HepG2 (cell line): Measurements from ENCODE around the gene ARFGEF3. TPM values are rescaled to one million over a fixed set of nuclear protein-coding genes. Genes with fewer than 3 reads are reported as not detected.
A peak's percentile ranks its signal among the peaks of the same experiment; 100 is the strongest.

Source experiments
- ATAC-seq: fragments of 200-7000 bp; cut with Tn5 transposase; 3 replicates; pipeline ENCODE4 v1.9.1; 2020; ENCODE audit warnings: mild to moderate bottlenecking, moderate library complexity
- BruUV-seq: library from RNA; stranded (reverse); fragments of 400-500 nt; replicated peaks from 2 replicates; lab custom pipeline; 2021; lab: Mats Ljungman, UMichigan
- CTCF ChIA-PET: fragments of 300-600 bp; formaldehyde crosslinking; extraction: SDS; loops from one replicate; lab custom pipeline; 2021; ENCODE audit warnings: low total read pairs, inconsistent platforms, low intra/inter-chr PET ratio; lab: Yijun Ruan, JAX
- POLR2A ChIA-PET: fragments of 350-600 bp; sonication (Branson Sonifier 250); formaldehyde crosslinking; loops from one replicate; lab custom pipeline; 2020; ENCODE audit warnings: antibody characterized with exemption, inconsistent platforms; lab: Yijun Ruan, JAX
- DNase-seq: peaks from one replicate; pipeline ENCODE4 v3.0.0-alpha.2; 2015; ENCODE audit warnings: low spot score
- FAIRE-seq: peaks from 3 replicates; lab custom pipeline; 2011; peaks lifted over from hg19 to GRCh38; lab: Jason Lieb, UNC
- H2AFZ ChIP-seq: one replicate; pipeline ENCODE4 v1.6.1; 2011; ENCODE audit warnings: low read length, inconsistent platforms
- H3K27ac ChIP-seq: fragments of 300-600 bp; 3 replicates; pipeline ENCODE4 v1.8.0; 2011; ENCODE audit warnings: mixed run types, mild to moderate bottlenecking, mixed read lengths, low read length, inconsistent platforms; ENCODE audit not compliant: insufficient read depth; ENCODE audit errors: extremely low read length
- H3K27me3 ChIP-seq, 2 experiments: fragments of 200-600 bp in 1 of 2; 2 replicates in 1 of 2; 3 replicates in 1 of 2; pipeline versions ENCODE4 v1.6.0 to v1.8.0; 2011; ENCODE audit warnings: low read length in 2 of 2, mild to moderate bottlenecking in 2 of 2, moderate library complexity in 2 of 2, inconsistent platforms in 1 of 2; ENCODE audit not compliant: insufficient read depth in 2 of 2, control insufficient read depth in 1 of 2
- H3K36me3 ChIP-seq, 2 experiments: fragments of 200-600 bp in 1 of 2; replicated peaks in 1 of 2; 2 replicates in 1 of 2; 3 replicates in 1 of 2; pipeline versions ENCODE4 v1.5.1 to v1.8.0; 2011; ENCODE audit warnings: low read length in 2 of 2, inconsistent platforms in 1 of 2; ENCODE audit not compliant: insufficient read depth in 2 of 2, control insufficient read depth in 1 of 2
- H3K4me1 ChIP-seq: 2 replicates; pipeline ENCODE4 v1.5.1; 2012; ENCODE audit warnings: low read length, inconsistent platforms; ENCODE audit not compliant: insufficient read depth
- H3K4me2 ChIP-seq: 2 replicates; pipeline ENCODE4 v1.6.0; 2011; ENCODE audit warnings: low read depth, low read length, inconsistent platforms
- H3K4me3 ChIP-seq, 3 experiments: fragments of 200-600 bp in 1 of 3; sonication (generic), shearing (Covaris generic) in 1 of 3; replicated peaks in 1 of 3; 2 replicates each; pipeline ENCODE4 v1.5.1; 2011 to 2016; ENCODE audit warnings: low read length in 3 of 3, inconsistent platforms in 2 of 3, low read depth in 2 of 3, mild to moderate bottlenecking in 2 of 3, control low read depth in 1 of 3, mixed read lengths in 1 of 3; ENCODE audit not compliant: insufficient read depth in 1 of 3
- H3K79me2 ChIP-seq: one replicate; pipeline ENCODE4 v1.6.1; 2011; ENCODE audit warnings: low read length, inconsistent platforms; ENCODE audit not compliant: insufficient read depth
- H3K9ac ChIP-seq: 2 replicates; pipeline ENCODE4 v1.6.0; 2011; ENCODE audit warnings: mild to moderate bottlenecking, low read depth, low read length, inconsistent platforms; ENCODE audit not compliant: insufficient read depth
- H3K9me3 ChIP-seq: 2 replicates; pipeline ENCODE4 v1.5.1; 2012; ENCODE audit warnings: mild to moderate bottlenecking, low read length
- H4K20me1 ChIP-seq: 2 replicates; pipeline ENCODE4 v1.6.0; 2011; ENCODE audit warnings: inconsistent platforms, mild to moderate bottlenecking, low read length, moderate library complexity; ENCODE audit not compliant: insufficient read depth
- ATF7-NPFF ChIP-seq: sonication (generic); formaldehyde crosslinking; IDR thresholded peaks from 2 replicates; pipeline ENCODE4 v1.8.1; 2023; ENCODE audit warnings: mild to moderate bottlenecking, low read depth, missing genetic modification reagents, moderate library complexity
- CHD4 ChIP-seq: fragments of 200-600 bp; sonication (generic); IDR thresholded peaks from 2 replicates; pipeline ENCODE4 v1.7.0; 2017; ENCODE audit warnings: mild to moderate bottlenecking, low read length, borderline replicate concordance
- GATAD1 ChIP-seq: IDR thresholded peaks from 2 replicates; pipeline ENCODE4 v1.6.1; 2016; ENCODE audit warnings: missing genetic modification reagents, missing compliant biosample characterization
- ISX ChIP-seq: sonication (generic); formaldehyde crosslinking; conservative IDR thresholded peaks from 2 replicates; pipeline ENCODE4 v1.5.0; 2020; ENCODE audit warnings: missing genetic modification reagents
- MAFF ChIP-seq: IDR thresholded peaks from 2 replicates; pipeline ENCODE4 v1.6.1; 2011; ENCODE audit warnings: low read depth, low read length, improper control_type of control experiment
- MTA1 ChIP-seq: sonication (generic); formaldehyde crosslinking; IDR thresholded peaks from 2 replicates; pipeline ENCODE4 v1.4.0; 2020; ENCODE audit warnings: missing genetic modification reagents, mild to moderate bottlenecking, borderline replicate concordance
- SOX13 ChIP-seq, 3 experiments: fragments of 450-650 bp in 1 of 3; sonication (generic) in 1 of 3; formaldehyde crosslinking in 1 of 3; IDR thresholded peaks in 2 of 3; conservative IDR thresholded peaks in 1 of 3; 2 replicates each; pipeline versions ENCODE4 v1.5.0 to v1.6.1; 2016 to 2020; ENCODE audit warnings: antibody characterized with exemption in 1 of 3, mild to moderate bottlenecking in 1 of 3, missing compliant biosample characterization in 1 of 3, missing genetic modification reagents in 1 of 3, moderate library complexity in 1 of 3
- TERF1 ChIP-seq: sonication (generic); formaldehyde crosslinking; IDR thresholded peaks from 2 replicates; pipeline ENCODE4 v1.8.0; 2022; ENCODE audit warnings: mild to moderate bottlenecking, missing genetic modification reagents, moderate library complexity
- ZBTB21 ChIP-seq: sonication (generic); formaldehyde crosslinking; IDR thresholded peaks from 2 replicates; pipeline ENCODE4 v1.4.0; 2020; ENCODE audit warnings: missing genetic modification reagents
- ZNF224 ChIP-seq: sonication (generic); formaldehyde crosslinking; IDR thresholded peaks from 2 replicates; pipeline ENCODE4 v1.5.0; 2020; ENCODE audit warnings: mild to moderate bottlenecking, missing genetic modification reagents
- ZNF230 ChIP-seq: sonication (generic); formaldehyde crosslinking; IDR thresholded peaks from 2 replicates; pipeline ENCODE4 v1.4.0; 2020; ENCODE audit warnings: mild to moderate bottlenecking, missing genetic modification reagents
- ZNF549 ChIP-seq: sonication (generic); formaldehyde crosslinking; IDR thresholded peaks from 2 replicates; pipeline ENCODE4 v1.5.0; 2020; ENCODE audit warnings: missing genetic modification reagents
- WGBS: methylation state at CpG from one replicate; pipeline ENCODE4 v1.1.6; 2017; ENCODE audit warnings: low lambda C conversion rate; 5-methylcytosine and 5-hydroxymethylcytosine counted together
- in situ Hi-C: cut with HindIII; loops from 2 replicates; pipeline ENCODE4 v1.10.0; 2017; ENCODE audit warnings: low pct_unique_long_range_greater_than_20kb; ENCODE audit not compliant: extremely low pct_ligation_motif_present
- intact Hi-C: fragments of 100-400 bp; cut with micrococcal nuclease; formaldehyde crosslinking; loops from one replicate; pipeline ENCODE4 v1.10.0; 2022; ENCODE audit not compliant: unreplicated experiment
- polyA plus RNA-seq, 8 experiments: library from polyadenylated mRNA; depleted of rRNA in 3 of 8; stranded (reverse) in 7 of 8; unstranded in 1 of 8; fragments of >200 nt; fragmentation: Illumina TruSeq in 4 of 8; extraction: Trizol in 4 of 8; gene quantifications; 2 replicates each; pipeline versions ENCODE4 v1.2.1 to v1.2.3, GENCODE V29; 2011 to 2016; ENCODE audit warnings: low read depth in 4 of 8, missing spikeins in 1 of 8, mixed read lengths in 1 of 8; ENCODE audit not compliant: insufficient read depth in 1 of 8
- total RNA-seq, 5 experiments: library from RNA; depleted of rRNA; stranded (reverse); fragments of >200 nt; fragmentation: Illumina TruSeq; extraction: Trizol; gene quantifications; 2 replicates each; pipeline ENCODE4 v1.2.3, GENCODE V29; 2016; ENCODE audit warnings: low read depth in 1 of 5

Gene ARFGEF3
- total and polyA plus RNA-seq, 2 of the 13 experiments (the other 11 are each of a cell fraction or from before 2014, with no cell fraction given), result 0.60 to 2.6 TPM

- TF ChIP-seq MAFF (peak; percentile 81), ATF7-NPFF (CRISPR knock-in tag) (no peak), SOX13 (IDR thresholded peaks at IDR 0.05) (no peak), SOX13 (CRISPR knock-in tag; conservative IDR thresholded peaks at IDR 0.05 in 1 of 2, IDR thresholded peaks at IDR 0.05 in 1 of 2) (no peak), TERF1 (CRISPR knock-in tag) (no peak), ZBTB21 (CRISPR knock-in tag) (no peak)
These were observed 138.7 kb downstream of the ARFGEF3 start (continued) for GRCh38 chr6:138300469-138300868.

- Histone ChIP-seq H3K4me2 (no peak overlapping the region), H3K9me3 (no peaks in the 10 kb centered on the region), H4K20me1 (no peaks in the 10 kb centered on the region), H3K79me2 (no peaks in the 10 kb centered on the region), H3K9ac (no peak overlapping the region)
- no peak for FAIRE-seq
- WGBS, result 60% methylated on average over 2 of the region's 2 CpGs
- CTCF ChIA-PET, result no interaction called here
- TF ChIP-seq ISX (CRISPR knock-in tag) (no peak), GATAD1 (no peak), ZNF230 (no peak), CHD4 (no peak), ZNF224 (CRISPR knock-in tag) (no peak), ZNF549 (CRISPR knock-in tag) (no peak), MTA1 (no peak)
- TF ChIP-seq, all 625 proteins: peak for 0
- Histone ChIP-seq H3K4me3 (no peak overlapping the region), H2AFZ (no peak overlapping the region), H3K36me3 (no peaks in the 10 kb centered on the region), H3K27ac (no peak overlapping the region), H3K27me3 (no peaks in the 10 kb centered on the region), H3K4me1 (peaks cover 16% of the 10 kb centered on the region)
- POLR2A ChIA-PET, result no interaction called here
- intact Hi-C loops, result no loop called here
- no peak for DNase-seq
- in situ Hi-C loops, result no loop called here
- ATAC-seq, result no peak
- BruUV-seq, result no TSS peak
These were observed 140.8 kb downstream of the ARFGEF3 start for GRCh38 chr6:138302554-138302953.
